PC-3 (cell line): ENCODE data around the gene MTCH1. TPM values are rescaled to one million over a fixed set of nuclear protein-coding genes. Genes with fewer than 3 reads are reported as not detected.

Source experiments
- ATAC-seq: fragments of 200-7000 bp; cut with Tn5 transposase; 2 replicates; pipeline ENCODE4 v1.9.1; 2020; ENCODE audit warnings: mild to moderate bottlenecking, moderate library complexity
- BruUV-seq: library from RNA; stranded (reverse); fragments of 400-500 nt; replicated peaks from 2 replicates; lab custom pipeline; 2021; lab: Mats Ljungman, UMichigan
- CTCF ChIA-PET: fragments of 300-600 bp; sonication (Branson Sonifier 250); formaldehyde crosslinking; loops from one replicate; lab custom pipeline; 2022; ENCODE audit warnings: antibody characterized with exemption; lab: Charles Lee
- POLR2A ChIA-PET: fragments of 300-600 bp; sonication (Branson Sonifier 250); formaldehyde crosslinking; loops from one replicate; lab custom pipeline; 2022; ENCODE audit warnings: antibody characterized with exemption; ENCODE audit not compliant: unreplicated experiment; lab: Charles Lee
- DNase-seq: peaks from one replicate; pipeline ENCODE4 v3.0.0-alpha.2; 2015
- H2AFZ ChIP-seq: fragments of 300-600 bp; sonication (generic); 2 replicates; pipeline ENCODE4 v1.6.0; 2016; ENCODE audit warnings: antibody characterized with exemption, low read length
- H3F3A ChIP-seq: fragments of 300-600 bp; sonication (generic); one replicate; pipeline ENCODE4 v1.6.0; 2017; ENCODE audit warnings: antibody characterized with exemption, low read length, control low read depth, mild to moderate bottlenecking; ENCODE audit not compliant: unreplicated experiment
- H3K27ac ChIP-seq: fragments of 300-600 bp; sonication (generic); 2 replicates; pipeline ENCODE4 v1.5.1; 2016; ENCODE audit warnings: mild to moderate bottlenecking, low read length
- H3K27me3 ChIP-seq: fragments of 300-600 bp; sonication (generic); 2 replicates; pipeline ENCODE4 v1.6.1; 2016; ENCODE audit warnings: low read length, mixed read lengths
- H3K36me3 ChIP-seq: fragments of 300-600 bp; sonication (generic); 2 replicates; pipeline ENCODE4 v1.6.1; 2016; ENCODE audit warnings: low read depth, mixed run types, low read length, mixed read lengths
- H3K4me1 ChIP-seq: fragments of 300-600 bp; sonication (generic); 2 replicates; pipeline ENCODE4 v1.5.1; 2016; ENCODE audit warnings: low read length; ENCODE audit not compliant: insufficient read depth
- H3K4me2 ChIP-seq: fragments of 300-600 bp; sonication (generic); 2 replicates; pipeline ENCODE4 v1.6.0; 2016; ENCODE audit warnings: low read length
- H3K4me3 ChIP-seq: fragments of 300-600 bp; sonication (generic); 2 replicates; pipeline ENCODE4 v1.5.1; 2016; ENCODE audit warnings: mild to moderate bottlenecking, low read length, mixed read lengths
- H3K79me2 ChIP-seq: fragments of 300-600 bp; sonication (generic); 2 replicates; pipeline ENCODE4 v1.6.1; 2017; ENCODE audit warnings: low read length, mixed read lengths
- H3K9ac ChIP-seq: fragments of 300-600 bp; sonication (generic); 2 replicates; pipeline ENCODE4 v1.6.0; 2016; ENCODE audit warnings: mild to moderate bottlenecking, low read length
- H3K9me2 ChIP-seq: fragments of 300-600 bp; sonication (generic); replicated peaks from 2 replicates; pipeline ENCODE4 v1.6.1; 2016; ENCODE audit warnings: mixed run types, low read length, mixed read lengths
- H3K9me3 ChIP-seq: fragments of 300-600 bp; sonication (generic); 2 replicates; pipeline ENCODE4 v1.6.1; 2016; ENCODE audit warnings: low read length, mixed read lengths
- H4K20me1 ChIP-seq: fragments of 300-600 bp; sonication (generic); 2 replicates; pipeline ENCODE4 v1.6.1; 2016; ENCODE audit warnings: low read length, mixed read lengths
- EZH2 ChIP-seq: fragments of 300-600 bp; sonication (generic); IDR thresholded peaks from one replicate; pipeline ENCODE4 v1.6.1; 2017; ENCODE audit warnings: antibody characterized with exemption, mild to moderate bottlenecking, low read length; ENCODE audit not compliant: unreplicated experiment
- EZH2phosphoT487 ChIP-seq: fragments of 300-600 bp; sonication (generic); IDR thresholded peaks from 2 replicates; pipeline ENCODE4 v1.6.1; 2018; ENCODE audit warnings: mild to moderate bottlenecking, antibody characterized with exemption, low read length, borderline replicate concordance
- intact Hi-C: fragments of 100-400 bp; cut with micrococcal nuclease; formaldehyde crosslinking; loops from 2 replicates; pipeline ENCODE4 v1.9.0; 2023
- total RNA-seq: library from RNA; depleted of rRNA; stranded (reverse); fragments of >200 nt; gene quantifications from 2 replicates; pipeline ENCODE4 v1.2.3, GENCODE V29; 2014
- TF ChIP-seq, protein P1 (sequence below): fragments of 300-600 bp; sonication (generic); conservative IDR thresholded peaks from 2 replicates; pipeline ENCODE4 v1.5.1; 2017; ENCODE audit warnings: antibody characterized with exemption, low read depth, mild to moderate bottlenecking, low read length

The MTCH1 gene
- total RNA-seq, 1 experiment from 2014 or later = 253 TPM

DNA sequence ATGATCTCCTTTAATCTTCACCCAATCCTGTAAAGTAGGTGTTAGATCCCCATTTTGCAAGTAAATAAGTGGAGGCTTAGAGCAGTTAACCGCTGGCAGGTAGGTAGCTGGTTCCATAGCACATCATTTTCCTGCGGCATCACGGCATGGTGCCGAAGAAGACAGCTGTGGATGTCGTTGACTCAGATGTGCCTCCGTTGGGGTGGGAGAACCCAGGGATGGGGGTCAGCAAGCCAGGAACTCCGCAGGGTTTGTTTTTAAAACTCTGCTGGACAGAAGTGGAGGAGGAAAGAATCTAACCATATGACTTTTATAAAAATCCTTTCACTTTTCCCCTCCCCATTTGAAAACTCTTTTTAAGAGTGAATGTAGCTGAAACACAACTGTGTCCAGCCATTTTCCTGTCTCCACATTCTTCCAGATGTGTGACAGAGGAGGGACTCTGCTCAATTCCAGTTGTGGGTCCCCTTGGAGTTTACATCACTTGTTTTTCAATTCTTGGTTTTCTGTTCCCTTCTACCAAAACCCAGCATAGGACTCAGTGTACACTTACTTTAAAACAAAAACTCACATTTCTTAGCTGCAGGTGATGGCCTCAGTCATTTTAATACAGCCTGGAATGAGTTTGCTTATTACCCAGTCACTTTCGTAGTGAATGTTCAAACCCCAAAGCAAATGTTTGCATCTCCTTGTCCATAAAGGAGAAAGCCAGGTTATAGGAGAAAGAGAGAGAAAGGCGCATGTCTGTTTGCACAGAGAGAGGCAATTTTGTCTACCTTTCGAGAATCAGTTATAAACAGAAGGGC is 59.1 kb downstream of the MTCH1 start:
- Histone ChIP-seq H3K9ac (no peak overlapping the region), H3K9me2 (no peaks in the 10 kb centered on the region), H3K79me2 (no peaks in the 10 kb centered on the region), H3K9me3 (no peaks in the 10 kb centered on the region), H3K36me3 (no peaks in the 10 kb centered on the region), H3K27ac (no peak overlapping the region), H3K4me1 (peaks cover 11% of the 10 kb centered on the region), H3F3A (peaks cover 3% of the 10 kb centered on the region), H4K20me1 (no peaks in the 10 kb centered on the region), H3K4me2 (no peak overlapping the region), H3K27me3 (no peaks in the 10 kb centered on the region), H3K4me3 (no peak overlapping the region), H2AFZ (no peak overlapping the region)
- BruUV-seq = no TSS peak
- ChIA-PET CTCF (no interaction called here), POLR2A (no interaction called here)
- intact Hi-C loops = loop anchor here (1.0 kb wide), 1 partner anchor 17 kb away; no protein-coding TSS in a partner anchor
- TF ChIP-seq EZH2phosphoT487 = no peak
- ATAC-seq (no peak), DNase-seq (no peak)

DNA sequence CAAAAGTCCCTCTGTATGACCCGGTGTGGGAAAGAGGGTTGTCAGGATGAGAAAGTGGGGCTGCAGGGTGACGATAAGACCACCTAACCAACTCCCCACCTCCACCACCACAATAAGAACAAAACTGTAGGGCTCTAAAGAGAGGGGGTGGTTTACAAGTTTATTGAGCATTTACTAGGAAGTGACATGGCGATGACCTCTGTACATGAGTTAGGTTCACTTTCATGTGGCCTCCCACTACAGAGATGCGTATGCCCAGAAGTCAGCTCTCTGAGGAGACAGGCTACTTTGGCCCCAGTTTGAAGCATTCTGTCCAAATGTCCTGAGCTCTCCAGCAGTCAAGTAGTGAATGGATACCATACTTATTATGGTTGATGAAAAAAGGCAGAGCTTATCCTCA is 60.2 kb downstream of the MTCH1 start:
- H3K9ac ChIP-seq = no peak overlapping the region
- no peaks in the 10 kb centered on the region for H3K27me3 ChIP-seq
- H3K36me3 ChIP-seq = no peaks in the 10 kb centered on the region
- no peaks in the 10 kb centered on the region for H3K79me2 ChIP-seq
- H3K4me1 ChIP-seq = peaks cover 11% of the 10 kb centered on the region
- no TSS peak for BruUV-seq
- H3K4me3 ChIP-seq = no peak overlapping the region
- H3F3A ChIP-seq = peaks cover 3% of the 10 kb centered on the region
- DNase-seq (no peak), ATAC-seq (no peak)
- no peak overlapping the region for H2AFZ ChIP-seq
- POLR2A ChIA-PET = no interaction called here
- no peaks in the 10 kb centered on the region for H3K9me2 ChIP-seq
- no peak overlapping the region for H3K27ac ChIP-seq
- H4K20me1 ChIP-seq = no peaks in the 10 kb centered on the region
- intact Hi-C loops = loop anchor here (1.0 kb wide), 1 partner anchor 18 kb away; no protein-coding TSS in a partner anchor
- CTCF ChIA-PET = no interaction called here
- no peaks in the 10 kb centered on the region for H3K9me3 ChIP-seq
- no peak for TF ChIP-seq EZH2phosphoT487
- TF ChIP-seq EZH2 = no peak
- TF ChIP-seq, protein P1, sequence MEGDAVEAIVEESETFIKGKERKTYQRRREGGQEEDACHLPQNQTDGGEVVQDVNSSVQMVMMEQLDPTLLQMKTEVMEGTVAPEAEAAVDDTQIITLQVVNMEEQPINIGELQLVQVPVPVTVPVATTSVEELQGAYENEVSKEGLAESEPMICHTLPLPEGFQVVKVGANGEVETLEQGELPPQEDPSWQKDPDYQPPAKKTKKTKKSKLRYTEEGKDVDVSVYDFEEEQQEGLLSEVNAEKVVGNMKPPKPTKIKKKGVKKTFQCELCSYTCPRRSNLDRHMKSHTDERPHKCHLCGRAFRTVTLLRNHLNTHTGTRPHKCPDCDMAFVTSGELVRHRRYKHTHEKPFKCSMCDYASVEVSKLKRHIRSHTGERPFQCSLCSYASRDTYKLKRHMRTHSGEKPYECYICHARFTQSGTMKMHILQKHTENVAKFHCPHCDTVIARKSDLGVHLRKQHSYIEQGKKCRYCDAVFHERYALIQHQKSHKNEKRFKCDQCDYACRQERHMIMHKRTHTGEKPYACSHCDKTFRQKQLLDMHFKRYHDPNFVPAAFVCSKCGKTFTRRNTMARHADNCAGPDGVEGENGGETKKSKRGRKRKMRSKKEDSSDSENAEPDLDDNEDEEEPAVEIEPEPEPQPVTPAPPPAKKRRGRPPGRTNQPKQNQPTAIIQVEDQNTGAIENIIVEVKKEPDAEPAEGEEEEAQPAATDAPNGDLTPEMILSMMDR = no peak
- no peak overlapping the region for H3K4me2 ChIP-seq

DNA sequence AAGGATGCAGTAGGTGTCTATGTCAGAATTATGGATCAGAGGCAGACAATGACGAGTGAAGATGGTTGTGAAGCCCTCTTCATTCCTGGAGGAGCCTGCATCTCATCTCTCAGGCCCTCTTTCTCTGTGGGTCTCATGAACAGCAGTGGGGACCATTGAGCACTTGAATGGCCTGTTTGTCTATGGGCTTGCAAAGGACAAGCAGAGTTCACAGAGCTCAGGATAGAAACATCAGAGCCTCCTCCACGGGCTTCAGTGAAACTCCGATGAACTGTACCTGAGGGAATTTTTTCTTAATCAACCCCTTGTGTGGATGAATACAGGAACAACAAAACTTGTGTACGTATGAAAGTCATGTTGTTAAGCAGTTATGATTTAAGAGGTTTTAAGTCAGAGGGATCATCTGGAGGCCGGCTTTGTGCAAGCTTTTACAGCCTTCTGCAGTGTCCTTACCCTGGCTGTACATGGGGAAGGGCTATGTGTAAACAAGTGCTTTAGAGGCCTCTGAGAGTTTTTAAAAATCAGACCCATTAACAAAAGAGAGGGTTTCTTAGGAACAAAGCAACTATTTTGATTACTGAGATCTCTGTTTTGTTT is 61.1 kb downstream of the MTCH1 start:
- intact Hi-C loops = no loop called here
- ChIA-PET CTCF (no interaction called here), POLR2A (no interaction called here)
- Histone ChIP-seq H3F3A (peaks cover 3% of the 10 kb centered on the region), H3K79me2 (no peaks in the 10 kb centered on the region), H3K9ac (no peak overlapping the region), H3K9me2 (no peaks in the 10 kb centered on the region), H3K27ac (no peak overlapping the region), H3K9me3 (no peaks in the 10 kb centered on the region), H3K36me3 (no peaks in the 10 kb centered on the region), H3K27me3 (no peaks in the 10 kb centered on the region), H3K4me2 (no peak overlapping the region), H4K20me1 (no peaks in the 10 kb centered on the region), H3K4me3 (no peak overlapping the region), H2AFZ (no peak overlapping the region), H3K4me1 (peaks cover 19% of the 10 kb centered on the region)
- BruUV-seq = no TSS peak
- DNase-seq (no peak), ATAC-seq (no peak)
- TF ChIP-seq EZH2phosphoT487 (no peak), EZH2 (no peak)
- TF ChIP-seq, protein P1 = no peak
